ENCODE data around the gene SLC25A26.

SLC25A26 gene

GRCh38 chr3:66203275-66203674 lies 17.5 kb upstream of the SLC25A26 start:
- no peak overlapping the region for H3K27ac ChIP-seq
- no peak for DNase-seq (ENCODE audit: low spot score)
- no peak for TF ChIP-seq CTCF (IDR thresholded peaks at IDR 0.05)
- no peak overlapping the region for H3K4me3 ChIP-seq

GRCh38 chr3:66206806-66207205 lies 14.0 kb upstream of the SLC25A26 start:
- Histone ChIP-seq H3K4me3 (no peak overlapping the region), H3K27ac (no peak overlapping the region)
- TF ChIP-seq CTCF (IDR thresholded peaks at IDR 0.05) = no peak
- no peak for DNase-seq (ENCODE audit: low spot score)

- no peak for TF ChIP-seq CTCF (IDR thresholded peaks at IDR 0.05)
- H3K4me3 ChIP-seq = no peak overlapping the region
- no peak for DNase-seq (ENCODE audit: low spot score)
- H3K27ac ChIP-seq = no peak overlapping the region
These were observed 12.6 kb upstream of the SLC25A26 start for GRCh38 chr3:66208189-66208588.

GRCh38 chr3:66210687-66211295 lies 10.0 kb upstream of the SLC25A26 start:
- TF ChIP-seq CTCF (IDR thresholded peaks at IDR 0.05) = no peak
- no peak for DNase-seq (ENCODE audit: low spot score)
- H3K4me3 ChIP-seq = no peak overlapping the region
- no peak overlapping the region for H3K27ac ChIP-seq

GRCh38 chr3:66211779-66212178 lies 9.0 kb upstream of the SLC25A26 start:
- no peak for TF ChIP-seq CTCF (IDR thresholded peaks at IDR 0.05)
- no peak overlapping the region for H3K4me3 ChIP-seq
- no peak overlapping the region for H3K27ac ChIP-seq
- DNase-seq (ENCODE audit: low spot score) = no peak

- Histone ChIP-seq H3K4me3 (no peak overlapping the region), H3K27ac (no peak overlapping the region)
- TF ChIP-seq CTCF (IDR thresholded peaks at IDR 0.05) = no peak
- no peak for DNase-seq (ENCODE audit: low spot score)
These were observed 5.7 kb upstream of the SLC25A26 start for GRCh38 chr3:66215106-66215505.

GRCh38 chr3:66220066-66220465 lies 735 bp upstream of the SLC25A26 start:
- H3K27ac ChIP-seq = peak overlapping the region; percentile 42 to 53
- TF ChIP-seq CTCF (IDR thresholded peaks at IDR 0.05) = no peak
- DNase-seq (ENCODE audit: low spot score) = no peak
- H3K4me3 ChIP-seq = peak overlapping the region; percentile 98
